ENCODE data around the gene FAXDC2. TPM values are rescaled to one million over a fixed set of nuclear protein-coding genes. Genes with fewer than 3 reads are reported as not detected.
"Not testable (repeated sequence)": the region's sequence is repeated elsewhere in the genome, so short reads cannot be mapped to it uniquely, and the experiment has no call there.

Gene FAXDC2
- total RNA-seq, 1 donor from 2014 or later = 0.52 TPM

DNA sequence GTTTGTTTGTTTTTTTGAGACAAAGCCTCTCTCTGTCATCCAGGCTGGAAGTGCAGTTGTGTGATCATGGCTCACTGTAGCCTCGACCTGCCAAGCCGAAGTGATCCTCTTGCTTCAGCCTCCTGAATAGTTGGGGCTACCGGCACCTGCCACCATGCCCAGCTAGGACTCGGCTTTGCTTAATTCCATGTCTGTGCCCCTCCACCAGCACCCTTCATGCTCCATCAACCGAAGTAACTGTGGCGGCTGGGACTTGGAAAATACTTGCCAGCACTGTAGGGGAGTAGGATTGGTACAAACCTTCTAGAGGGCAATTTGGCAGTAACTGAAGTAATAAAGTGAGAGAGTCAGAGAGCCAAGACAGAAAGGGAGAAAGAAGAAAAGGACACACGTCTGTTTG lies 19.0 kb downstream of the FAXDC2 start:
- TF ChIP-seq, protein P1, sequence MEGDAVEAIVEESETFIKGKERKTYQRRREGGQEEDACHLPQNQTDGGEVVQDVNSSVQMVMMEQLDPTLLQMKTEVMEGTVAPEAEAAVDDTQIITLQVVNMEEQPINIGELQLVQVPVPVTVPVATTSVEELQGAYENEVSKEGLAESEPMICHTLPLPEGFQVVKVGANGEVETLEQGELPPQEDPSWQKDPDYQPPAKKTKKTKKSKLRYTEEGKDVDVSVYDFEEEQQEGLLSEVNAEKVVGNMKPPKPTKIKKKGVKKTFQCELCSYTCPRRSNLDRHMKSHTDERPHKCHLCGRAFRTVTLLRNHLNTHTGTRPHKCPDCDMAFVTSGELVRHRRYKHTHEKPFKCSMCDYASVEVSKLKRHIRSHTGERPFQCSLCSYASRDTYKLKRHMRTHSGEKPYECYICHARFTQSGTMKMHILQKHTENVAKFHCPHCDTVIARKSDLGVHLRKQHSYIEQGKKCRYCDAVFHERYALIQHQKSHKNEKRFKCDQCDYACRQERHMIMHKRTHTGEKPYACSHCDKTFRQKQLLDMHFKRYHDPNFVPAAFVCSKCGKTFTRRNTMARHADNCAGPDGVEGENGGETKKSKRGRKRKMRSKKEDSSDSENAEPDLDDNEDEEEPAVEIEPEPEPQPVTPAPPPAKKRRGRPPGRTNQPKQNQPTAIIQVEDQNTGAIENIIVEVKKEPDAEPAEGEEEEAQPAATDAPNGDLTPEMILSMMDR (conservative IDR thresholded peaks at IDR 0.05; ENCODE audit: low read depth, low read length) = no peak
- DNase-seq (ENCODE audit: low read depth) = no peak
- no peak overlapping the region for H3K4me3 ChIP-seq (ENCODE audit: low read depth, low read length)

DNA sequence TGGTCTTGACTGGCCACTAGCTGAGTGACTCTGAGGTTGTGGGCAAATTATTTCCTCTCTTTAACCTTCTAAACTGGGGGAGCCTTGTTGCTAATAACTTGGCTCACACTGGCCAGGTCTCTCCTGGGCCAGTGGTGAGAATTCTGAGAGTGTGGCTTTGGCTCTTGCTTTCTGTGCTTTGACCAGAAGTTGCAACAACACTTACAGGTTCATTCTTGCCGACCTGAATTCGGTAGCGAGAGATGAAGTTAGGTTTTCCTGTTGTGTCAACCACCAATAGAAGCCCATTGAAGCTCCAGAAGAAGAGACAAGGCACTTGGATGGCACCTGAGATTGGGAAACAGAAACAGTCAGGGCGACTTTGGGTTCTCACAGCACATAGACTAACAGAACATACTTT lies 19.8 kb downstream of the FAXDC2 start:
- no peak overlapping the region for H3K4me3 ChIP-seq (ENCODE audit: low read depth, low read length)
- DNase-seq (ENCODE audit: low read depth) = no peak
- TF ChIP-seq, protein P1 (conservative IDR thresholded peaks at IDR 0.05; ENCODE audit: low read depth, low read length) = no peak

GRCh38 chr5:154830219-154830595 lies 20.2 kb downstream of the FAXDC2 start:
- H3K4me3 ChIP-seq (ENCODE audit: low read depth, low read length) = no peak overlapping the region
- TF ChIP-seq, protein P1 (conservative IDR thresholded peaks at IDR 0.05; ENCODE audit: low read depth, low read length) = no peak
- no peak for DNase-seq (ENCODE audit: low read depth)

- no peak overlapping the region for H3K4me3 ChIP-seq (ENCODE audit: low read depth, low read length)
- TF ChIP-seq, protein P1 (conservative IDR thresholded peaks at IDR 0.05; ENCODE audit: low read depth, low read length) = no peak
- no peak for DNase-seq (ENCODE audit: low read depth)
Measured at GRCh38 chr5:154829589-154830218, 20.7 kb downstream of the FAXDC2 start.

DNA sequence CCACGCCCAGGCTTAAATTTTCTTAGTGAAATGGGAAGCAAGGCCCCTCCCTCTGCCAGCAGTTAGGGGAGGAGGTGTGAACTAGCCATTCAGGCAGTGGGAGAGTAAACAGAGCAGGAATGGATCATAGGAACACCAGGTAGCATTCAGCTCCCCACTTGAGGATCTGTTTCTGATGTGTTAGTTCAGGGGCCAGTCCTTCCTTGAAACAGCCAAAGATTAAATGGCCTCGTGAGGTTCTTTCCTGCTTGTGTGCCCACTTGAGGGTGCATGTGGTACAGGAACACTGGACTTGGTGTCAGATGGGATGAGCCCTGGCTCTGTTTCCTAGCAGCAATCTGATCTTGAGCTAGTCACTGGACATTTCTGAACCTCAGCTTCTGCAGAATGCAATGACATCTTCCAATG lies 21.2 kb downstream of the FAXDC2 start:
- DNase-seq (ENCODE audit: low read depth) = no peak
- no peak overlapping the region for H3K4me3 ChIP-seq (ENCODE audit: low read depth, low read length)
- TF ChIP-seq, protein P1 (conservative IDR thresholded peaks at IDR 0.05; ENCODE audit: low read depth, low read length) = no peak

DNA sequence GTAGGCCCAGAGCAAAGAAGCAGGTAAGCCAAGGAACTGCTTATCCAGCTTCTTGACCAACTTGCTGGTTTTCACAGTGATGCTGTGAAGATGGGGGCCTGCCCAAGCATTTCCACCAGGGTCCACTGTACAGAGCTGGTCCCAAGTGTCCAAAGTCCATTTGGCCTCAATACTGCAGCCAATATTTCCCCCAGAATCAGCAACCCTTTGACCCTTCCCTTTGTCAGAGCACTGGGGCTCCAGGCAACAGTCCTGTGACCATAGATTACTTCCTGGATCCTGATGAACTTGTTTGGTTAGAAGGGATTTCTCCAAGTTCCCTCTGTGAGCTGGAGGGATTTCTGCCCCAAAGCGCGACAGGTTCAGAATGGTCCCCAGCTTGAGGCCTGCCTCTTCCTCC lies 26.3 kb downstream of the FAXDC2 start:
- DNase-seq (ENCODE audit: low read depth) = no peak
- H3K4me3 ChIP-seq (ENCODE audit: low read depth, low read length) = no peak overlapping the region
- TF ChIP-seq, protein P1 (conservative IDR thresholded peaks at IDR 0.05; ENCODE audit: low read depth, low read length) = no peak

DNA sequence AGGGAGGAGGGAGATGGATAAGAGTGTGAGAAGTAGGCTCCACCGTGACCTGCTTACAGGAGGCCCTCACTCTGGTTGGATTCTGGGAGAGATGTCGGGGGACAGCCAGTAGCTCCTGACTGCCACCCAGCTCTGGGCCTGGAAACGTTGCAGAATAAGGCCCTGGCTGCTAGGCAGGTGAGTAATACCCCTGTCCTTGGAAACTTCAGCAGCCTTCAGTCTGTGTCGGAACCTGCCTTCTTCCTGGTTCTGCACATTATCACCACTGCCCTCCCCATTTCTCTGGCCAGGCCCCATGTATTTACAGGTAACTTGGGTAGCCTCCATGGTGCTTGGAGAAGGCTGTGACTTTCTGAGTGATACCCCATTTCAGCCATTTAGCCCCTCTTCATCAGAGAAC lies 26.8 kb downstream of the FAXDC2 start:
- TF ChIP-seq, protein P1 (conservative IDR thresholded peaks at IDR 0.05; ENCODE audit: low read depth, low read length) = no peak
- H3K4me3 ChIP-seq (ENCODE audit: low read depth, low read length) = no peak overlapping the region
- DNase-seq (ENCODE audit: low read depth) = no peak

GRCh38 chr5:154822896-154823295 lies 27.5 kb downstream of the FAXDC2 start:
- DNase-seq (ENCODE audit: low read depth); H3K4me3 ChIP-seq (ENCODE audit: low read depth, low read length): not testable (repeated sequence)
